WERI-Rb-1 (cell line): ENCODE data around the gene COL16A1.
A peak's percentile ranks its signal among the peaks of the same experiment; 100 is the strongest.

ENCODE experiments used
- DNase-seq: peaks from one replicate; pipeline ENCODE4 v3.0.0-alpha.2; 2020
- H3K27ac ChIP-seq: fragments of 250-450 bp; sonication (Bioruptor Pico); 2 replicates; pipeline ENCODE4 v1.5.1; 2020; ENCODE audit warnings: mild to moderate bottlenecking, moderate library complexity
- H3K27me3 ChIP-seq: fragments of 250-450 bp; sonication (Bioruptor Pico); 2 replicates; pipeline ENCODE4 v1.5.1; 2021; ENCODE audit warnings: mild to moderate bottlenecking, low read depth, moderate library complexity; ENCODE audit not compliant: insufficient read depth, severe bottlenecking
- H3K36me3 ChIP-seq: fragments of 250-450 bp; sonication (Bioruptor Pico); 2 replicates; pipeline ENCODE4 v1.5.1; 2020; ENCODE audit warnings: mild to moderate bottlenecking, moderate library complexity
- H3K4me3 ChIP-seq: 2 replicates; pipeline ENCODE4 v1.5.1; 2011; ENCODE audit warnings: low read depth, mild to moderate bottlenecking, control low read depth, low read length
- H3K9me3 ChIP-seq: fragments of 250-450 bp; sonication (Bioruptor Pico); 2 replicates; pipeline ENCODE4 v1.5.1; 2021; ENCODE audit warnings: mild to moderate bottlenecking, moderate library complexity; ENCODE audit not compliant: severe bottlenecking
- TF ChIP-seq, protein P1 (sequence below): IDR thresholded peaks from 2 replicates; pipeline ENCODE4 v1.5.1; 2011; ENCODE audit warnings: low read depth, mild to moderate bottlenecking, control low read depth, inconsistent platforms, low read length

COL16A1 gene

DNA sequence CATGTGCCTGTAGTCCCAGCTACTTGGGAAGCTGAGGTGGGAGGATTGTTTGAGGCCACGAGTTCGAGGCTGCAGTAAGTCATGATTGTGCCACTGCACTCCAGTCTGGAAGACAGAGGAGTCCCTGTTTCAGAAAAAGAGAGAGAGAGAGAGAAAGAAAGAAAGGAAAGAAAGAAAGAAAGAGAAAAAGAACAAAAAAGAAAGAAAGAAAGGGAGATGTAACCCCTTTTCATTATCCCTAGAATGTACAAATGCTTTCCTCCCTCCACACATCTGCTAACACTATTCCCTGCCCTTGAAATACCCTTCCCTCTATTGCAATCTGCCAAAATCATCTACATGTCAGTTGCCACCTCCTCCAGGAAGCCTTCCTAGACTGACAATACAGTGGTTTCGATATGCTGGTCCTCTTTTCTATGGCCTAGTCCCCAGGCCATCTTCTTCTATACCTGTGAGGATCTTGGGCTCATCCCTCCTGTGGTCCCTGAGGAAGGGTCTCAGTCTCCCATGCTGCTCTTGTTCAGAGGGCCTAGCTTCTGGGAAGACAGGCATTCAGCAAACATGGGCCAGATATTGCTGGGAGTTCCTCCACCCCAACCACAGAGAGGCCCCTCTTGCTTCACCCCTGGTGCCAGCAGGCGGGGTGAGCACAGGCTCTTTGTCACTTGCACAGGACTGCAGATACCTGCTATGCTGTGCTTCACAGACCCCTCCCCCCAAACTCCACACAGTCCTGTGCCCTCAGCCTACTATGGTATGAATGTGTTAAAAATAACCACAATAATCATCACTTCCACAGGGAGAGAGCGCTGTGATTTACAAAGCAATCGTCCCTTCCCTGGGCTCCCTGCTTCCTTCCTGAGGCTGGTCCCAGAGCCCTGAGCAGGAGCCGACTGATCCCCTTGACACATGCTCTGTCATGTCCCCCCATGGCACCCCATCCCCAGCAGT lies 46.2 kb upstream of the COL16A1 start:
- Histone ChIP-seq H3K4me3 (no peak overlapping the region), H3K9me3 (no peaks in the 10 kb centered on the region), H3K27me3 (no peaks in the 10 kb centered on the region), H3K36me3 (no peaks in the 10 kb centered on the region; the same call in 1 of the 2 replicates), H3K27ac (no peak overlapping the region; the same call in 1 of the 2 replicates)
- TF ChIP-seq, protein P1, sequence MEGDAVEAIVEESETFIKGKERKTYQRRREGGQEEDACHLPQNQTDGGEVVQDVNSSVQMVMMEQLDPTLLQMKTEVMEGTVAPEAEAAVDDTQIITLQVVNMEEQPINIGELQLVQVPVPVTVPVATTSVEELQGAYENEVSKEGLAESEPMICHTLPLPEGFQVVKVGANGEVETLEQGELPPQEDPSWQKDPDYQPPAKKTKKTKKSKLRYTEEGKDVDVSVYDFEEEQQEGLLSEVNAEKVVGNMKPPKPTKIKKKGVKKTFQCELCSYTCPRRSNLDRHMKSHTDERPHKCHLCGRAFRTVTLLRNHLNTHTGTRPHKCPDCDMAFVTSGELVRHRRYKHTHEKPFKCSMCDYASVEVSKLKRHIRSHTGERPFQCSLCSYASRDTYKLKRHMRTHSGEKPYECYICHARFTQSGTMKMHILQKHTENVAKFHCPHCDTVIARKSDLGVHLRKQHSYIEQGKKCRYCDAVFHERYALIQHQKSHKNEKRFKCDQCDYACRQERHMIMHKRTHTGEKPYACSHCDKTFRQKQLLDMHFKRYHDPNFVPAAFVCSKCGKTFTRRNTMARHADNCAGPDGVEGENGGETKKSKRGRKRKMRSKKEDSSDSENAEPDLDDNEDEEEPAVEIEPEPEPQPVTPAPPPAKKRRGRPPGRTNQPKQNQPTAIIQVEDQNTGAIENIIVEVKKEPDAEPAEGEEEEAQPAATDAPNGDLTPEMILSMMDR: no peak
- DNase-seq: no peak

GRCh38 chr1:31748365-31748764 lies 44.5 kb upstream of the COL16A1 start:
- Histone ChIP-seq H3K4me3 (no peak overlapping the region), H3K27ac (no peak overlapping the region), H3K36me3 (no peaks in the 10 kb centered on the region), H3K9me3 (no peaks in the 10 kb centered on the region), H3K27me3 (no peaks in the 10 kb centered on the region)
- TF ChIP-seq, protein P1: no peak
- no peak for DNase-seq

GRCh38 chr1:31747304-31747703 lies 43.5 kb upstream of the COL16A1 start:
- no peak for DNase-seq
- no peak overlapping the region for H3K4me3 ChIP-seq

GRCh38 chr1:31746687-31747086 lies 42.9 kb upstream of the COL16A1 start:
- DNase-seq: peak; percentile 42
- TF ChIP-seq, protein P1: no peak
- no peak overlapping the region for H3K4me3 ChIP-seq
- no peaks in the 10 kb centered on the region for H3K27me3 ChIP-seq
- no peaks in the 10 kb centered on the region for H3K9me3 ChIP-seq
- no peaks in the 10 kb centered on the region for H3K36me3 ChIP-seq
- H3K27ac ChIP-seq: peak overlapping the region; percentile 27

More at GRCh38 chr1:31747304-31747703, 43.5 kb upstream of the COL16A1 start:
- Histone ChIP-seq H3K27ac (no peak overlapping the region), H3K9me3 (no peaks in the 10 kb centered on the region), H3K36me3 (no peaks in the 10 kb centered on the region), H3K27me3 (no peaks in the 10 kb centered on the region)
- TF ChIP-seq, protein P1: no peak

DNA sequence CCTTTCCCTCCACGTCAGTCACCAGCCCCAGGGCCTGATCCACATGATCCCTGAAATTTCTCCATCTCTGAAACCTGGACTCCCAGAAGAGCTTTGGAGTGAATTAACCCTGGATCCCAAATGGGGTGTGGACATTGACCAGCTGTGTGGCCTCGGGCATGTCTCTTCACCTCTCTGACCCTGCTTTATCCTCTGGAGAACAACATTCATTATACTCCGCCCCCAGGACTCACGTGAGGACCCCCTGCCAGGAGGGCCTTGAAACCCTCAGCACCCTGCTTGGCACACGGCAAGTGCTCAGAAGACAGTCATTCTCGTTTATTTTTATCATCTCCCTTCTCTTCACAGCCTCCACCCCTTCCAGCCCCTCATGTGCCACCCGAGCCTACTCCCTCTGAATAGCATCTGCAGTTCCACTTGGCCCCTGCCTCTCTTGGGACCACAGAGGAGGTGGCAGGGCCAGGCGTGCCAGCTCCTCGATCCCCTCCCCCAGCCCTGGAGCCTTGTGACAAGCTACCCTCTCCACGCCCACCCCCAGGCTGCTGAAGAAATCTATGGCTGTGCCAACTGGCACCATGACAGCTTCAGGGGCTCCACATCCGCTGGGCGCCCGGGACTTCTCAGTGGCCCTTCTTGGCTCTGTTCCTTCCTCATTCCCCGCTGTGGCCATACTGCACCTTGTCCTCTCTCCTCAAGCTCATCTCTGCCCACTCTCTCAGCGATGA lies 42.3 kb upstream of the COL16A1 start:
- no peaks in the 10 kb centered on the region for H3K36me3 ChIP-seq
- peak overlapping the region; percentile 27 for H3K27ac ChIP-seq
- H3K4me3 ChIP-seq: no peak overlapping the region
- no peaks in the 10 kb centered on the region for H3K27me3 ChIP-seq
- TF ChIP-seq, protein P1: no peak
- no peaks in the 10 kb centered on the region for H3K9me3 ChIP-seq
- no peak for DNase-seq
